CD4-positive, CD25-positive, alpha-beta regulatory T cell (primary cell): ENCODE data around the gene GAGE12F. TPM values are rescaled to one million over a fixed set of nuclear protein-coding genes. Genes with fewer than 3 reads are reported as not detected.
"Not testable (repeated sequence)": the region's sequence is repeated elsewhere in the genome, so short reads cannot be mapped to it uniquely, and the experiment has no call there.

Experiments
- ATAC-seq, 2 donors: fragments of 150-1000 bp; cut with Tn5 transposase; one replicate each; pipeline ENCODE4 v1.10.0; 2021; ENCODE audit warnings: low read depth in 2 of 2, moderate number of reproducible peaks in 2 of 2, moderate library complexity in 1 of 2
- DNase-seq, 3 donors: peaks; one replicate each; pipeline versions ENCODE4 v3.0.0 to v3.0.0-alpha.2; 2012 to 2022; ENCODE audit warnings: mixed read lengths in 1 of 3
- H3K27ac ChIP-seq: one replicate; pipeline ENCODE4 v1.7.0; 2013; ENCODE audit warnings: mild to moderate bottlenecking, low read length; ENCODE audit not compliant: insufficient read depth, poor library complexity, severe bottlenecking
- H3K27me3 ChIP-seq: one replicate; pipeline ENCODE4 v1.7.0; 2013; ENCODE audit warnings: low read length; ENCODE audit not compliant: control insufficient read depth, insufficient read depth
- H3K36me3 ChIP-seq: one replicate; pipeline ENCODE4 v1.7.0; 2013; ENCODE audit warnings: mild to moderate bottlenecking, low read length, moderate library complexity; ENCODE audit not compliant: control insufficient read depth, insufficient read depth
- H3K4me1 ChIP-seq: 2 replicates; pipeline ENCODE4 v1.7.0; 2013; ENCODE audit warnings: mild to moderate bottlenecking, low read length; ENCODE audit not compliant: insufficient read depth, control insufficient read depth, poor library complexity, severe bottlenecking
- H3K4me3 ChIP-seq: one replicate; pipeline ENCODE4 v1.7.0; 2013; ENCODE audit warnings: low read depth, mild to moderate bottlenecking, low read length, moderate library complexity
- H3K9me3 ChIP-seq, 2 experiments: 1 replicate in 1 of 2; 2 replicates in 1 of 2; pipeline ENCODE4 v1.7.0; 2013; ENCODE audit warnings: low read length in 2 of 2, mild to moderate bottlenecking in 1 of 2, moderate library complexity in 1 of 2; ENCODE audit not compliant: control insufficient read depth in 2 of 2
- H3K27ac Mint-ChIP-seq, 3 donors: one replicate each; pipeline ENCODE4 v1.8.0; 2020 to 2022; ENCODE audit warnings: mild to moderate bottlenecking in 3 of 3, mixed read lengths in 3 of 3, moderate library complexity in 2 of 3
- H3K27me3 Mint-ChIP-seq: one replicate; pipeline ENCODE4 v1.8.0; 2022; ENCODE audit warnings: mild to moderate bottlenecking, mixed read lengths
- H3K36me3 Mint-ChIP-seq: one replicate; pipeline ENCODE4 v1.8.0; 2020; ENCODE audit warnings: mixed read lengths
- H3K4me1 Mint-ChIP-seq, 4 donors: one replicate each; pipeline ENCODE4 v1.8.0; 2020 to 2022; ENCODE audit warnings: mixed read lengths in 4 of 4, mild to moderate bottlenecking in 1 of 4
- H3K4me3 Mint-ChIP-seq, 4 donors: one replicate each; pipeline ENCODE4 v1.8.0; 2020 to 2022; ENCODE audit warnings: mild to moderate bottlenecking in 4 of 4, mixed read lengths in 4 of 4, moderate library complexity in 3 of 4
- H3K9me3 Mint-ChIP-seq, 7 donors: one replicate each; pipeline ENCODE4 v1.8.0; 2020 to 2022; ENCODE audit warnings: mixed read lengths in 7 of 7, mild to moderate bottlenecking in 3 of 7, moderate library complexity in 2 of 7
- polyA plus RNA-seq, 4 donors: library from polyadenylated mRNA; unstranded; fragments of 300-500 nt; fragmentation: Illumina TruSeq; gene quantifications; one replicate each; pipeline ENCODE4 v1.2.3, GENCODE V29; 2021
- total RNA-seq: library from RNA; stranded (reverse); gene quantifications from one replicate; pipeline ENCODE4 v1.2.3, GENCODE V29; 2022

The GAGE12F gene, protein sequence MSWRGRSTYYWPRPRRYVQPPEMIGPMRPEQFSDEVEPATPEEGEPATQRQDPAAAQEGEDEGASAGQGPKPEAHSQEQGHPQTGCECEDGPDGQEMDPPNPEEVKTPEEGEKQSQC
- total RNA-seq (not detected), polyA plus RNA-seq (not detected)

DNA sequence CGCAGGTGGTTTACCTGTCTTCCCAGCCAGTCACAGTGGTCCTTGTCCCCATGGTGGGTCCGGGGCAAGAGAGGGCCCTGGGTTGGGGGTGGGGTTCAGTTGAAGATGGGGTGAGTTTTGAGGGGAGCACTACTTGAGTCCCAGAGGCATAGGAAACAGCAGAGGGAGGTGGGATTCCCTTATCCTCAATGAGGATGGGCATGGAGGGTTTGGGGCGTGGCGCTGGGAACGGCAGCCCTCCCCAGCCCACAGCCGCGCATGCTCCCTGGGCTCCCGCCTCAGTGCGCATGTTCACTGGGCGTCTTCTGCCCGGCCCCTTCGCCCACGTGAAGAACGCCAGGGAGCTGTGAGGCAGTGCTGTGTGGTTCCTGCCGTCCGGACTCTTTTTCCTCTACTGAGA lies at the start of gene GAGE12F:
Gene GAGE12F (plus strand): TSS at position 301 of the 400 bp plus-strand sequence. CDS start 1,155 bp downstream, outside the sequence.
- not testable (repeated sequence) for H3K4me1 ChIP-seq, H3K27me3 ChIP-seq, H3K4me1 Mint-ChIP-seq, H3K4me3 ChIP-seq, H3K27me3 Mint-ChIP-seq, H3K27ac ChIP-seq, ATAC-seq, H3K9me3 ChIP-seq, H3K36me3 ChIP-seq, H3K27ac Mint-ChIP-seq, H3K4me3 Mint-ChIP-seq, DNase-seq, H3K9me3 Mint-ChIP-seq, H3K36me3 Mint-ChIP-seq

DNA sequence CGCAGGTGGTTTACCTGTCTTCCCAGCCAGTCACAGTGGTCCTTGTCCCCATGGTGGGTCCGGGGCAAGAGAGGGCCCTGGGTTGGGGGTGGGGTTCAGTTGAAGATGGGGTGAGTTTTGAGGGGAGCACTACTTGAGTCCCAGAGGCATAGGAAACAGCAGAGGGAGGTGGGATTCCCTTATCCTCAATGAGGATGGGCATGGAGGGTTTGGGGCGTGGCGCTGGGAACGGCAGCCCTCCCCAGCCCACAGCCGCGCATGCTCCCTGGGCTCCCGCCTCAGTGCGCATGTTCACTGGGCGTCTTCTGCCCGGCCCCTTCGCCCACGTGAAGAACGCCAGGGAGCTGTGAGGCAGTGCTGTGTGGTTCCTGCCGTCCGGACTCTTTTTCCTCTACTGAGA lies 28.8 kb upstream of the GAGE12F start, which contains the start of gene GAGE12C:
Gene GAGE12C (plus strand): TSS at position 301 of the 400 bp plus-strand sequence. CDS start 1,155 bp downstream, outside the sequence.
- H3K27me3 ChIP-seq, H3K36me3 ChIP-seq, ATAC-seq, H3K4me1 ChIP-seq, H3K27ac ChIP-seq, H3K27me3 Mint-ChIP-seq, H3K4me3 ChIP-seq, H3K4me1 Mint-ChIP-seq, H3K27ac Mint-ChIP-seq, H3K36me3 Mint-ChIP-seq, H3K9me3 ChIP-seq, H3K4me3 Mint-ChIP-seq, H3K9me3 Mint-ChIP-seq, DNase-seq: not testable (repeated sequence)

DNA sequence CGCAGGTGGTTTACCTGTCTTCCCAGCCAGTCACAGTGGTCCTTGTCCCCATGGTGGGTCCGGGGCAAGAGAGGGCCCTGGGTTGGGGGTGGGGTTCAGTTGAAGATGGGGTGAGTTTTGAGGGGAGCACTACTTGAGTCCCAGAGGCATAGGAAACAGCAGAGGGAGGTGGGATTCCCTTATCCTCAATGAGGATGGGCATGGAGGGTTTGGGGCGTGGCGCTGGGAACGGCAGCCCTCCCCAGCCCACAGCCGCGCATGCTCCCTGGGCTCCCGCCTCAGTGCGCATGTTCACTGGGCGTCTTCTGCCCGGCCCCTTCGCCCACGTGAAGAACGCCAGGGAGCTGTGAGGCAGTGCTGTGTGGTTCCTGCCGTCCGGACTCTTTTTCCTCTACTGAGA lies 19.2 kb upstream of the GAGE12F start, which contains the start of gene GAGE12D:
Gene GAGE12D (plus strand): TSS at position 301 of the 400 bp plus-strand sequence. CDS start 1,155 bp downstream, outside the sequence.
- H3K4me1 Mint-ChIP-seq, H3K27me3 ChIP-seq, H3K27ac Mint-ChIP-seq, H3K27me3 Mint-ChIP-seq, H3K4me1 ChIP-seq, H3K9me3 ChIP-seq, ATAC-seq, H3K4me3 ChIP-seq, H3K27ac ChIP-seq, H3K4me3 Mint-ChIP-seq, H3K36me3 ChIP-seq, DNase-seq, H3K9me3 Mint-ChIP-seq, H3K36me3 Mint-ChIP-seq: not testable (repeated sequence)

DNA sequence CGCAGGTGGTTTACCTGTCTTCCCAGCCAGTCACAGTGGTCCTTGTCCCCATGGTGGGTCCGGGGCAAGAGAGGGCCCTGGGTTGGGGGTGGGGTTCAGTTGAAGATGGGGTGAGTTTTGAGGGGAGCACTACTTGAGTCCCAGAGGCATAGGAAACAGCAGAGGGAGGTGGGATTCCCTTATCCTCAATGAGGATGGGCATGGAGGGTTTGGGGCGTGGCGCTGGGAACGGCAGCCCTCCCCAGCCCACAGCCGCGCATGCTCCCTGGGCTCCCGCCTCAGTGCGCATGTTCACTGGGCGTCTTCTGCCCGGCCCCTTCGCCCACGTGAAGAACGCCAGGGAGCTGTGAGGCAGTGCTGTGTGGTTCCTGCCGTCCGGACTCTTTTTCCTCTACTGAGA lies 9.7 kb upstream of the GAGE12F start, which contains the start of gene GAGE12E:
Gene GAGE12E (plus strand): TSS at position 301 of the 400 bp plus-strand sequence. CDS start 1,155 bp downstream, outside the sequence.
- H3K4me1 Mint-ChIP-seq, H3K27me3 Mint-ChIP-seq, H3K36me3 Mint-ChIP-seq, ATAC-seq, H3K27me3 ChIP-seq, H3K36me3 ChIP-seq, H3K4me3 Mint-ChIP-seq, H3K4me3 ChIP-seq, H3K27ac ChIP-seq, H3K9me3 ChIP-seq, H3K27ac Mint-ChIP-seq, H3K9me3 Mint-ChIP-seq, DNase-seq, H3K4me1 ChIP-seq: not testable (repeated sequence)

DNA sequence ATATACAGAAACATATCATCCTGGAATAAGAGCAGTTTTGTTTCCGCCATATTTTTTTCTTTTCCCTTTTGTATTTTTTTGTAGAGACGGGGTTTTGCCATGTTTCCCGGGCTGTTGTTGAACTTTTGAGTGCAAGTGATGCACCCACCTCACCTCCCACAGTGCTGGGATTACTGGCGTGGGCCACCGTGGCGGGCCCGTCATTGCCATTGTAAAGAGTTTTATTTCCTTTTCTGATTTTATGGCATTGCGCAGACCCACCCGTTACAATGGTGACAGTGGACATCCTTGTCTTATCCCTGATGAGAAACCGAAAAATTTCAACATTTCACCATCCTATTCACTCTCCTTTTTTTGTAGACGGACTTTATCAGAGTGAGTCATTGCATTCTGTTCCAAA lies 8.1 kb downstream of the GAGE12F start:
- H3K4me3 Mint-ChIP-seq, H3K36me3 Mint-ChIP-seq, H3K36me3 ChIP-seq, H3K9me3 Mint-ChIP-seq, ATAC-seq, H3K27ac Mint-ChIP-seq, H3K27me3 Mint-ChIP-seq, DNase-seq, H3K9me3 ChIP-seq, H3K4me1 ChIP-seq, H3K27me3 ChIP-seq, H3K4me3 ChIP-seq, H3K4me1 Mint-ChIP-seq, H3K27ac ChIP-seq: not testable (repeated sequence)

DNA sequence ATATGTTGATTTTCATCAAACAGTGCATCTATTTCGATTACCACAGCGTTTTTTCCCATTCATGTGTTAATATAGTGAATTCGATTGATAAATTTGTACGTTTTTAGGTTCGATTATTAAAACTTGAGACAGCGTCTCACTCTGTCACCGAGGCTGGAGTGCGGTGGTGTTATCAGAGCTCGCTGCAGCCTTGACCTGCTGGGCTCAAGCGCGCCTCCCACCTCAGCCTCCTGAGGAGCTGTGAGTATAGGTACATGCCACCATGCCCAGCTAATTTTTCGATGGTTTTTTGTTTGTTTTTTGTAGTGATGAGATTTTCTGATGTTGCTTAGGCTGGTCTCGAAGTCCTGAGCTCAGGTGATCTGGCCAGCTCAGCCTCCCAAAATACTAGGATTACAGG lies 8.5 kb downstream of the GAGE12F start:
- DNase-seq, H3K4me1 Mint-ChIP-seq, H3K27ac Mint-ChIP-seq, H3K4me3 Mint-ChIP-seq, H3K4me3 ChIP-seq, H3K27me3 Mint-ChIP-seq, H3K9me3 Mint-ChIP-seq, ATAC-seq, H3K4me1 ChIP-seq, H3K27me3 ChIP-seq, H3K36me3 Mint-ChIP-seq, H3K9me3 ChIP-seq, H3K27ac ChIP-seq, H3K36me3 ChIP-seq: not testable (repeated sequence)

DNA sequence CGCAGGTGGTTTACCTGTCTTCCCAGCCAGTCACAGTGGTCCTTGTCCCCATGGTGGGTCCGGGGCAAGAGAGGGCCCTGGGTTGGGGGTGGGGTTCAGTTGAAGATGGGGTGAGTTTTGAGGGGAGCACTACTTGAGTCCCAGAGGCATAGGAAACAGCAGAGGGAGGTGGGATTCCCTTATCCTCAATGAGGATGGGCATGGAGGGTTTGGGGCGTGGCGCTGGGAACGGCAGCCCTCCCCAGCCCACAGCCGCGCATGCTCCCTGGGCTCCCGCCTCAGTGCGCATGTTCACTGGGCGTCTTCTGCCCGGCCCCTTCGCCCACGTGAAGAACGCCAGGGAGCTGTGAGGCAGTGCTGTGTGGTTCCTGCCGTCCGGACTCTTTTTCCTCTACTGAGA lies 9.5 kb downstream of the GAGE12F start, which contains the start of gene GAGE12G:
Gene GAGE12G (plus strand): TSS at position 301 of the 400 bp plus-strand sequence. CDS start 1,155 bp downstream, outside the sequence.
- H3K27ac Mint-ChIP-seq, H3K4me3 ChIP-seq, H3K4me1 ChIP-seq, H3K27ac ChIP-seq, H3K9me3 Mint-ChIP-seq, H3K9me3 ChIP-seq, H3K36me3 Mint-ChIP-seq, H3K27me3 Mint-ChIP-seq, H3K27me3 ChIP-seq, ATAC-seq, H3K36me3 ChIP-seq, DNase-seq, H3K4me3 Mint-ChIP-seq, H3K4me1 Mint-ChIP-seq: not testable (repeated sequence)

DNA sequence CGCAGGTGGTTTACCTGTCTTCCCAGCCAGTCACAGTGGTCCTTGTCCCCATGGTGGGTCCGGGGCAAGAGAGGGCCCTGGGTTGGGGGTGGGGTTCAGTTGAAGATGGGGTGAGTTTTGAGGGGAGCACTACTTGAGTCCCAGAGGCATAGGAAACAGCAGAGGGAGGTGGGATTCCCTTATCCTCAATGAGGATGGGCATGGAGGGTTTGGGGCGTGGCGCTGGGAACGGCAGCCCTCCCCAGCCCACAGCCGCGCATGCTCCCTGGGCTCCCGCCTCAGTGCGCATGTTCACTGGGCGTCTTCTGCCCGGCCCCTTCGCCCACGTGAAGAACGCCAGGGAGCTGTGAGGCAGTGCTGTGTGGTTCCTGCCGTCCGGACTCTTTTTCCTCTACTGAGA lies 19.0 kb downstream of the GAGE12F start, which contains the start of gene GAGE12H:
Gene GAGE12H (plus strand): TSS at position 301 of the 400 bp plus-strand sequence. CDS start 1,155 bp downstream, outside the sequence.
- not testable (repeated sequence) for H3K36me3 Mint-ChIP-seq, H3K9me3 Mint-ChIP-seq, H3K4me1 Mint-ChIP-seq, H3K9me3 ChIP-seq, H3K36me3 ChIP-seq, H3K27me3 Mint-ChIP-seq, H3K4me3 Mint-ChIP-seq, H3K4me3 ChIP-seq, DNase-seq, H3K27ac ChIP-seq, H3K27me3 ChIP-seq, H3K27ac Mint-ChIP-seq, H3K4me1 ChIP-seq, ATAC-seq
